AG04449 (cell line): Measurements from ENCODE around the gene MIEF1.

ENCODE experiments used
- CTCF ChIA-PET: fragments of 350-600 bp; formaldehyde crosslinking; extraction: SDS; loops from one replicate; lab custom pipeline; 2021; ENCODE audit warnings: antibody characterized with exemption; lab: Yijun Ruan, JAX
- POLR2A ChIA-PET: fragments of 400-600, 350-600 bp; formaldehyde crosslinking; extraction: SDS; loops from one replicate; lab custom pipeline; 2020; ENCODE audit warnings: antibody characterized with exemption, inconsistent platforms; lab: Yijun Ruan, JAX
- DNase-seq: peaks from one replicate; pipeline ENCODE4 v3.0.0-alpha.2; 2010; ENCODE audit warnings: low read depth, low spot score
- H3K4me3 ChIP-seq: 2 replicates; pipeline ENCODE4 v1.5.1; 2011; ENCODE audit warnings: low read depth, mild to moderate bottlenecking, control low read depth, low read length
- TF ChIP-seq, protein P1 (sequence below): IDR thresholded peaks from one replicate; pipeline ENCODE4 v1.5.1; 2011; ENCODE audit warnings: mild to moderate bottlenecking, moderate library complexity, low read length, control low read depth, inconsistent platforms; ENCODE audit not compliant: insufficient read depth; ENCODE audit errors: missing control alignments

The MIEF1 gene

DNA sequence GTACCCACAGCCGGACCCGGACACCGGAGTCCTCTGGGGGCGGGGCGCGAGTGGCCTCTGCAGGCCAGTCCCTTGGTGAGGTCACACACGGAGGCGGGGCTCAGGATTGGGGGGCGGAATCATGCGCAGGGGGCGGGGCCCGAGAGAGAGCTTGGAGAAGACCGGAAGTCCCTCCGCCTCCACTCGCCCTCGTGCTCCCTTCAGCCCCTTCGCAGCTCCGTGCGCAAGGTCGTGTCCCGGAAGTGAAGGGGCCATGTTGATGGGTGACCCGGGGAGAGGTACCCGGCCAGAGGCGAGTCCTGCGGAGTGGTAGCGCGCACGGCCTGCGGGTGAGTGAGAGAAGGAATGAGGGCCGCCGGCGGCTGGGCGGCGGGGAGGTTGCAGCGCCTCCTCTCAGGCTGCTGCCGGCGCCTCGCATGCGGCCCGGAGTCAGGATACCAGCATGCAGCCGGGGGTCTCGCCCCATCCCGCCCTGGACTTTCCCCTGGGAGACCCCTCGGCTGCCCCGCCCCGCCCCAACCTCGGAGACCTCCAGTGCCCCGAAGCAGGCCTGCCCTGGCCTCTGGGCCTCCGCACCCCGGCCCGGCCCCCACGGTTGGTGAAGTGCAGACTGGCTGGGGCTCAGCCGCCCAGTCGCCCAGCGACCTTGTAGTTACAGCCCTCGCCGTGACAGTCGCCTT, at the start of gene MIEF1:
MIEF1 (plus strand) TSS at position 182 of the 680 bp plus-strand sequence. CDS start 9,005 bp downstream, outside the sequence.
- H3K4me3 ChIP-seq: peak within 1 kb of the TSS; percentile 75
- ChIA-PET CTCF (interaction anchor here (0.9 to 10.4 kb wide), 8 partner anchors 8 to 102 kb away, joined by 3 to 172 read pairs (median 6); partner anchors contain the start of gene TAB1), POLR2A (interaction anchor here (0.6 to 1.6 kb wide), 8 partner anchors 14 to 184 kb away, joined by 3 to 16 read pairs (median 4); partner anchors contain the start of genes ATF4 and TAB1)
- TF ChIP-seq, protein P1, sequence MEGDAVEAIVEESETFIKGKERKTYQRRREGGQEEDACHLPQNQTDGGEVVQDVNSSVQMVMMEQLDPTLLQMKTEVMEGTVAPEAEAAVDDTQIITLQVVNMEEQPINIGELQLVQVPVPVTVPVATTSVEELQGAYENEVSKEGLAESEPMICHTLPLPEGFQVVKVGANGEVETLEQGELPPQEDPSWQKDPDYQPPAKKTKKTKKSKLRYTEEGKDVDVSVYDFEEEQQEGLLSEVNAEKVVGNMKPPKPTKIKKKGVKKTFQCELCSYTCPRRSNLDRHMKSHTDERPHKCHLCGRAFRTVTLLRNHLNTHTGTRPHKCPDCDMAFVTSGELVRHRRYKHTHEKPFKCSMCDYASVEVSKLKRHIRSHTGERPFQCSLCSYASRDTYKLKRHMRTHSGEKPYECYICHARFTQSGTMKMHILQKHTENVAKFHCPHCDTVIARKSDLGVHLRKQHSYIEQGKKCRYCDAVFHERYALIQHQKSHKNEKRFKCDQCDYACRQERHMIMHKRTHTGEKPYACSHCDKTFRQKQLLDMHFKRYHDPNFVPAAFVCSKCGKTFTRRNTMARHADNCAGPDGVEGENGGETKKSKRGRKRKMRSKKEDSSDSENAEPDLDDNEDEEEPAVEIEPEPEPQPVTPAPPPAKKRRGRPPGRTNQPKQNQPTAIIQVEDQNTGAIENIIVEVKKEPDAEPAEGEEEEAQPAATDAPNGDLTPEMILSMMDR: peak; percentile 18
- DNase-seq: peak; percentile 63

GRCh38 chr22:39452740-39453040, 49.4 kb upstream of the MIEF1 start:
- no peak for DNase-seq
- CTCF ChIA-PET: interaction anchor here (1.3 to 2.1 kb wide), 2 partner anchors 11 to 16 kb away, joined by 4 to 8 read pairs; no protein-coding TSS in a partner anchor
- no peak overlapping the region for H3K4me3 ChIP-seq
- POLR2A ChIA-PET: no interaction called here
- TF ChIP-seq, protein P1: no peak

GRCh38 chr22:39453765-39454378, 48.2 kb upstream of the MIEF1 start:
- TF ChIP-seq, protein P1: no peak
- ChIA-PET CTCF (interaction anchor here (2.1 kb wide), 1 partner anchor 17 kb away, joined by 8 read pairs; no protein-coding TSS in a partner anchor), POLR2A (no interaction called here)
- no peak overlapping the region for H3K4me3 ChIP-seq
- no peak for DNase-seq

- ChIA-PET POLR2A (no interaction called here), CTCF (interaction anchor here (2.1 kb wide), 1 partner anchor 18 kb away, joined by 8 read pairs; no protein-coding TSS in a partner anchor)
- no peak overlapping the region for H3K4me3 ChIP-seq
- TF ChIP-seq, protein P1: no peak
- no peak for DNase-seq
These were observed 47.7 kb upstream of the MIEF1 start for GRCh38 chr22:39454385-39454871.

- POLR2A ChIA-PET: no interaction called here
- no peak for DNase-seq
- CTCF ChIA-PET: no interaction called here
- no peak within 1 kb of the TSS for H3K4me3 ChIP-seq
- TF ChIP-seq, protein P1: no peak
These were observed 45.4 kb upstream of the MIEF1 start, which contains the start of gene MGAT3 for GRCh38 chr22:39456522-39457197. Gene MGAT3, plus strand, starts transcription at chr22:39457012. Its CDS starts 30,336 bp downstream, at chr22:39487348.
